Karpas-422 (cell line): ENCODE measurements around the gene GKN2. TPM values are rescaled to one million over a fixed set of nuclear protein-coding genes. Genes with fewer than 3 reads are reported as not detected.

Experiments
- DNase-seq: peaks from one replicate; pipeline ENCODE4 v3.0.0-alpha.2; 2015
- H2AFZ ChIP-seq: fragments of 200-600 bp; sonication (generic); 2 replicates; pipeline ENCODE4 v1.6.1; 2014; ENCODE audit warnings: antibody characterized with exemption, low read length, mixed read lengths
- H3K27ac ChIP-seq: fragments of 200-600 bp; sonication (generic); 2 replicates; pipeline ENCODE4 v1.5.1; 2014; ENCODE audit warnings: mild to moderate bottlenecking, low read length, moderate library complexity
- H3K27me3 ChIP-seq: fragments of 200-600 bp; sonication (generic); 2 replicates; pipeline ENCODE4 v1.6.1; 2014; ENCODE audit warnings: low read length, mixed read lengths
- H3K36me3 ChIP-seq: fragments of 200-600 bp; sonication (generic); 2 replicates; pipeline ENCODE4 v1.6.1; 2014; ENCODE audit warnings: low read length, mixed read lengths; ENCODE audit not compliant: insufficient read depth
- H3K4me1 ChIP-seq: fragments of 200-600 bp; sonication (generic); 2 replicates; pipeline ENCODE4 v1.6.1; 2014; ENCODE audit warnings: mild to moderate bottlenecking, low read length, mixed read lengths
- H3K4me2 ChIP-seq: fragments of 200-600 bp; sonication (generic); 2 replicates; pipeline ENCODE4 v1.6.1; 2014; ENCODE audit warnings: low read length, low read depth, mild to moderate bottlenecking; ENCODE audit not compliant: poor library complexity, severe bottlenecking
- H3K4me3 ChIP-seq: fragments of 200-600 bp; sonication (generic); 2 replicates; pipeline ENCODE4 v1.5.1; 2014; ENCODE audit warnings: mild to moderate bottlenecking, antibody characterized with exemption, low read length, mixed read lengths
- H3K79me2 ChIP-seq: fragments of 200-600 bp; sonication (generic); 2 replicates; pipeline ENCODE4 v1.6.1; 2014; ENCODE audit warnings: mild to moderate bottlenecking, low read length, mixed read lengths
- H3K9ac ChIP-seq: fragments of 200-600 bp; sonication (generic); 2 replicates; pipeline ENCODE4 v1.6.0; 2014; ENCODE audit warnings: low read length
- H3K9me2 ChIP-seq: fragments of 200-600 bp; sonication (generic), shearing (Covaris generic); replicated peaks from 2 replicates; pipeline ENCODE4 v1.6.0; 2014; ENCODE audit warnings: mild to moderate bottlenecking, low read length, moderate library complexity; ENCODE audit not compliant: insufficient read depth
- H3K9me3 ChIP-seq: fragments of 300-700, 200-600 bp; sonication (generic); 2 replicates; pipeline ENCODE4 v1.6.1; 2014; ENCODE audit warnings: low read length, mixed read lengths
- H4K20me1 ChIP-seq: fragments of 200-600 bp; sonication (generic); 2 replicates; pipeline ENCODE4 v1.6.1; 2014; ENCODE audit warnings: mild to moderate bottlenecking, antibody characterized with exemption, low read length, low read depth; ENCODE audit not compliant: insufficient read depth
- total RNA-seq: library from RNA; depleted of rRNA; stranded (reverse); fragments of >200 nt; shearing (Covaris generic); gene quantifications from 2 replicates; pipeline ENCODE4 v1.2.3, GENCODE V29; 2014; ENCODE audit warnings: low replicate concordance

The GKN2 gene
- total RNA-seq, 1 experiment from 2014 or later = not detected

- no peaks in the 10 kb centered on the region for H3K27me3 ChIP-seq
- H3K9me2 ChIP-seq = no peaks in the 10 kb centered on the region
- H3K4me2 ChIP-seq = no peak overlapping the region
- no peak overlapping the region for H3K4me3 ChIP-seq
- H3K9ac ChIP-seq = no peak overlapping the region
- DNase-seq = no peak
- H4K20me1 ChIP-seq = no peaks in the 10 kb centered on the region
- H3K79me2 ChIP-seq = no peaks in the 10 kb centered on the region
- no peak overlapping the region for H3K27ac ChIP-seq
- no peak overlapping the region for H2AFZ ChIP-seq
- H3K9me3 ChIP-seq = no peaks in the 10 kb centered on the region
- H3K36me3 ChIP-seq = no peaks in the 10 kb centered on the region
- H3K4me1 ChIP-seq = no peaks in the 10 kb centered on the region
Measured at GRCh38 chr2:68951899-68952298, 794 bp downstream of the GKN2 start.

- no peaks in the 10 kb centered on the region for H3K36me3 ChIP-seq
- H2AFZ ChIP-seq = no peak overlapping the region
- no peak overlapping the region for H3K9ac ChIP-seq
- no peak overlapping the region for H3K27ac ChIP-seq
- no peaks in the 10 kb centered on the region for H3K79me2 ChIP-seq
- no peak overlapping the region for H3K4me3 ChIP-seq
- H3K9me3 ChIP-seq = no peaks in the 10 kb centered on the region
- no peaks in the 10 kb centered on the region for H4K20me1 ChIP-seq
- no peak overlapping the region for H3K4me2 ChIP-seq
- no peak for DNase-seq
- no peaks in the 10 kb centered on the region for H3K27me3 ChIP-seq
- no peaks in the 10 kb centered on the region for H3K4me1 ChIP-seq
- H3K9me2 ChIP-seq = no peaks in the 10 kb centered on the region
Measured at GRCh38 chr2:68948710-68949109, 4.0 kb downstream of the GKN2 start.

GRCh38 chr2:68946117-68946516 is 6.6 kb downstream of the GKN2 start:
- no peaks in the 10 kb centered on the region for H3K9me3 ChIP-seq
- H3K27me3 ChIP-seq = no peaks in the 10 kb centered on the region
- no peak overlapping the region for H3K27ac ChIP-seq
- H2AFZ ChIP-seq = no peak overlapping the region
- no peaks in the 10 kb centered on the region for H3K9me2 ChIP-seq
- H3K36me3 ChIP-seq = no peaks in the 10 kb centered on the region
- DNase-seq = no peak
- H3K4me2 ChIP-seq = no peak overlapping the region
- H4K20me1 ChIP-seq = no peaks in the 10 kb centered on the region
- no peaks in the 10 kb centered on the region for H3K79me2 ChIP-seq
- H3K4me1 ChIP-seq = peaks cover 8% of the 10 kb centered on the region
- H3K9ac ChIP-seq = no peak overlapping the region
- no peak overlapping the region for H3K4me3 ChIP-seq

- no peak overlapping the region for H3K4me3 ChIP-seq
- H3K9ac ChIP-seq = no peak overlapping the region
- 0 out of 2 replicates have a peak overlapping the region, but pooled peaks have one; percentile 22 for H2AFZ ChIP-seq
- no peak overlapping the region for H3K4me2 ChIP-seq
- H4K20me1 ChIP-seq = no peaks in the 10 kb centered on the region
- no peak overlapping the region for H3K27ac ChIP-seq
- H3K79me2 ChIP-seq = no peaks in the 10 kb centered on the region
- H3K36me3 ChIP-seq = no peaks in the 10 kb centered on the region
- no peaks in the 10 kb centered on the region; the same call in 1 of the 2 replicates for H3K9me3 ChIP-seq
- peaks cover 8% of the 10 kb centered on the region for H3K4me1 ChIP-seq
- peak; percentile 91 for DNase-seq
- no peaks in the 10 kb centered on the region for H3K27me3 ChIP-seq
- no peaks in the 10 kb centered on the region for H3K9me2 ChIP-seq
Measured at GRCh38 chr2:68943581-68944568, 8.8 kb downstream of the GKN2 start.

GRCh38 chr2:68942827-68943226 is 9.9 kb downstream of the GKN2 start:
- H3K9me2 ChIP-seq = no peaks in the 10 kb centered on the region
- H2AFZ ChIP-seq = no peak overlapping the region
- no peaks in the 10 kb centered on the region for H3K36me3 ChIP-seq
- DNase-seq = no peak
- H3K4me2 ChIP-seq = no peak overlapping the region
- peaks cover 8% of the 10 kb centered on the region for H3K4me1 ChIP-seq
- H3K4me3 ChIP-seq = no peak overlapping the region
- H3K9me3 ChIP-seq = no peaks in the 10 kb centered on the region; the same call in 1 of the 2 replicates
- H3K79me2 ChIP-seq = no peaks in the 10 kb centered on the region
- H3K27ac ChIP-seq = no peak overlapping the region
- H3K27me3 ChIP-seq = no peaks in the 10 kb centered on the region
- H4K20me1 ChIP-seq = no peaks in the 10 kb centered on the region
- H3K9ac ChIP-seq = no peak overlapping the region

GRCh38 chr2:68940369-68940768 is 12.3 kb downstream of the GKN2 start:
- Histone ChIP-seq H3K9ac (no peak overlapping the region), H3K9me3 (no peaks in the 10 kb centered on the region; the same call in 1 of the 2 replicates), H3K36me3 (no peaks in the 10 kb centered on the region), H3K27me3 (no peaks in the 10 kb centered on the region), H3K79me2 (no peaks in the 10 kb centered on the region), H3K4me2 (no peak overlapping the region), H3K9me2 (no peaks in the 10 kb centered on the region), H2AFZ (no peak overlapping the region), H4K20me1 (no peaks in the 10 kb centered on the region), H3K4me1 (peaks cover 8% of the 10 kb centered on the region), H3K4me3 (no peak overlapping the region), H3K27ac (no peak overlapping the region)
- no peak for DNase-seq

GRCh38 chr2:68939962-68940361 is 12.7 kb downstream of the GKN2 start:
- Histone ChIP-seq H3K27ac (no peak overlapping the region), H3K36me3 (no peaks in the 10 kb centered on the region), H3K9me3 (no peaks in the 10 kb centered on the region; the same call in 1 of the 2 replicates), H3K27me3 (no peaks in the 10 kb centered on the region), H3K9ac (no peak overlapping the region), H3K4me1 (peaks cover 8% of the 10 kb centered on the region), H3K9me2 (no peaks in the 10 kb centered on the region), H3K4me3 (no peak overlapping the region), H3K79me2 (no peaks in the 10 kb centered on the region), H4K20me1 (no peaks in the 10 kb centered on the region), H3K4me2 (no peak overlapping the region), H2AFZ (no peak overlapping the region)
- no peak for DNase-seq

- H3K27ac ChIP-seq = no peak overlapping the region
- no peaks in the 10 kb centered on the region for H3K9me2 ChIP-seq
- no peak overlapping the region for H3K4me3 ChIP-seq
- no peak overlapping the region for H2AFZ ChIP-seq
- peaks cover 8% of the 10 kb centered on the region for H3K4me1 ChIP-seq
- no peak for DNase-seq
- no peak overlapping the region for H3K9ac ChIP-seq
- H3K79me2 ChIP-seq = no peaks in the 10 kb centered on the region
- no peaks in the 10 kb centered on the region for H3K27me3 ChIP-seq
- H3K4me2 ChIP-seq = no peak overlapping the region
- H3K36me3 ChIP-seq = no peaks in the 10 kb centered on the region
- no peaks in the 10 kb centered on the region for H4K20me1 ChIP-seq
- no peaks in the 10 kb centered on the region; the same call in 1 of the 2 replicates for H3K9me3 ChIP-seq
Measured at GRCh38 chr2:68938938-68939337, 13.8 kb downstream of the GKN2 start.
